ENCODE results near the gene LDLRAD1.

DNA sequence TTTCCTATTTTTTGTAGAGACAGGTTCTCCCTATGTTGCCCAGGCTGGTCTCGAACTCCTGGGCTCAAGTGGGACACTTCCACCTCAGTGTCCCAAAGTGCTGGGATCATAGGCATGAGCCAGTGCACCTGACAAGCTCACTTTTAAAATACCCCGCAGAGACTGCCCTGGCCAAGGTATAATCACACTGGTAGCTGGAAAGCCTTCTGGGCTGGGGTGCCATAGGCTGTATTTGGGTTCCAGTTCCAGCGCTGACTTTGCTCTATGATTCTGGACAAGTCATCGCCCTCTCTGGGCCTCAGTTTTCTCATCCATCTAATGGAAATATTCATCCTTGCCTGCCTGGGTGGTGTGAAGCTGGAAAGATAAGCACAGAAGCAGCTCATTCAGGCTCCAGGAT is 10.4 kb downstream of the LDLRAD1 start:
- TF ChIP-seq, protein P1, sequence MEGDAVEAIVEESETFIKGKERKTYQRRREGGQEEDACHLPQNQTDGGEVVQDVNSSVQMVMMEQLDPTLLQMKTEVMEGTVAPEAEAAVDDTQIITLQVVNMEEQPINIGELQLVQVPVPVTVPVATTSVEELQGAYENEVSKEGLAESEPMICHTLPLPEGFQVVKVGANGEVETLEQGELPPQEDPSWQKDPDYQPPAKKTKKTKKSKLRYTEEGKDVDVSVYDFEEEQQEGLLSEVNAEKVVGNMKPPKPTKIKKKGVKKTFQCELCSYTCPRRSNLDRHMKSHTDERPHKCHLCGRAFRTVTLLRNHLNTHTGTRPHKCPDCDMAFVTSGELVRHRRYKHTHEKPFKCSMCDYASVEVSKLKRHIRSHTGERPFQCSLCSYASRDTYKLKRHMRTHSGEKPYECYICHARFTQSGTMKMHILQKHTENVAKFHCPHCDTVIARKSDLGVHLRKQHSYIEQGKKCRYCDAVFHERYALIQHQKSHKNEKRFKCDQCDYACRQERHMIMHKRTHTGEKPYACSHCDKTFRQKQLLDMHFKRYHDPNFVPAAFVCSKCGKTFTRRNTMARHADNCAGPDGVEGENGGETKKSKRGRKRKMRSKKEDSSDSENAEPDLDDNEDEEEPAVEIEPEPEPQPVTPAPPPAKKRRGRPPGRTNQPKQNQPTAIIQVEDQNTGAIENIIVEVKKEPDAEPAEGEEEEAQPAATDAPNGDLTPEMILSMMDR (IDR thresholded peaks at IDR 0.05): no peak
- TF ChIP-seq POLR2A (IDR thresholded peaks at IDR 0.05): no peak
